ENCODE data around the gene CPN1.

CPN1 gene

GRCh38 chr10:100067466-100067865 is 14.2 kb downstream of the CPN1 start:
- TF ChIP-seq EP300 (IDR thresholded peaks at IDR 0.05; ENCODE audit: borderline replicate concordance) (no peak), TEAD4 (IDR thresholded peaks at IDR 0.05) (no peak), FOXM1 (IDR thresholded peaks at IDR 0.05; ENCODE audit: borderline replicate concordance, low read depth) (no peak), MAX (IDR thresholded peaks at IDR 0.05) (no peak), TCF12 (IDR thresholded peaks at IDR 0.05; ENCODE audit: low read depth) (no peak), NFIC (IDR thresholded peaks at IDR 0.05) (no peak)

- TF ChIP-seq REST (IDR thresholded peaks at IDR 0.05; ENCODE audit: low read depth), result no peak
- no peak for TF ChIP-seq MAX (IDR thresholded peaks at IDR 0.05)
- TF ChIP-seq CREB1 (IDR thresholded peaks at IDR 0.05; ENCODE audit: low read depth), result no peak
- TF ChIP-seq EP300 (IDR thresholded peaks at IDR 0.05; ENCODE audit: borderline replicate concordance), result no peak
Observed at GRCh38 chr10:100065084-100065660, 16.5 kb downstream of the CPN1 start.

GRCh38 chr10:100061401-100061800 is 20.3 kb downstream of the CPN1 start:
- TF ChIP-seq EGR1 (IDR thresholded peaks at IDR 0.05) (no peak), EP300 (IDR thresholded peaks at IDR 0.05; ENCODE audit: borderline replicate concordance) (no peak), CREB1 (IDR thresholded peaks at IDR 0.05; ENCODE audit: low read depth) (no peak), CEBPB (IDR thresholded peaks at IDR 0.05) (no peak), NFIC (IDR thresholded peaks at IDR 0.05) (no peak), RAD21 (IDR thresholded peaks at IDR 0.05; ENCODE audit: low read depth) (no peak), YY1 (IDR thresholded peaks at IDR 0.05; ENCODE audit: low read depth) (no peak), TCF12 (IDR thresholded peaks at IDR 0.05; ENCODE audit: low read depth) (no peak), FOXM1 (IDR thresholded peaks at IDR 0.05; ENCODE audit: borderline replicate concordance, low read depth) (no peak)

GRCh38 chr10:100057948-100058347 is 23.7 kb downstream of the CPN1 start:
- TF ChIP-seq TAF1 (IDR thresholded peaks at IDR 0.05; ENCODE audit: low read depth) (no peak), EP300 (IDR thresholded peaks at IDR 0.05; ENCODE audit: borderline replicate concordance) (no peak), TCF12 (IDR thresholded peaks at IDR 0.05; ENCODE audit: low read depth) (no peak), NFIC (IDR thresholded peaks at IDR 0.05) (no peak), REST (IDR thresholded peaks at IDR 0.05; ENCODE audit: low read depth) (no peak), EGR1 (IDR thresholded peaks at IDR 0.05) (no peak), TEAD4 (IDR thresholded peaks at IDR 0.05) (no peak), CEBPB (IDR thresholded peaks at IDR 0.05) (no peak)

- TF ChIP-seq NFIC (IDR thresholded peaks at IDR 0.05) (no peak), MAX (IDR thresholded peaks at IDR 0.05) (no peak), EP300 (IDR thresholded peaks at IDR 0.05; ENCODE audit: borderline replicate concordance) (no peak), FOXM1 (IDR thresholded peaks at IDR 0.05; ENCODE audit: borderline replicate concordance, low read depth) (no peak), RAD21 (IDR thresholded peaks at IDR 0.05; ENCODE audit: low read depth) (no peak), EGR1 (IDR thresholded peaks at IDR 0.05) (no peak), CREB1 (IDR thresholded peaks at IDR 0.05; ENCODE audit: low read depth) (no peak), USF1 (IDR thresholded peaks at IDR 0.05) (no peak), TCF12 (IDR thresholded peaks at IDR 0.05; ENCODE audit: low read depth) (no peak), CEBPB (IDR thresholded peaks at IDR 0.05) (no peak)
Observed at GRCh38 chr10:100053686-100054460, 27.8 kb downstream of the CPN1 start.

GRCh38 chr10:100046021-100046486 is 35.6 kb downstream of the CPN1 start:
- peak; percentile 97 for TF ChIP-seq RAD21 (IDR thresholded peaks at IDR 0.05; ENCODE audit: low read depth)
- peak; percentile 48; the same call in 1 of the 2 replicates for TF ChIP-seq TEAD4 (IDR thresholded peaks at IDR 0.05)
- TF ChIP-seq REST (IDR thresholded peaks at IDR 0.05; ENCODE audit: low read depth), result no peak

Measured in Ishikawa (cell line).